Activated T-helper 1 cell treated with anti-CD3 and anti-CD28 coated beads, Interleukin-12 subunit alpha, Interleukin-12 subunit beta, Interleukin-2, Interleukin-4 antibody, amounts not matched to agents 30 ng/mL and 10 ng/mL and 1 ng/mL, durations not matched to agents 14 hours and 24 hours and 36 hours (primary cell): ENCODE measurements around the gene MAZ. TPM values are rescaled to one million over a fixed set of nuclear protein-coding genes. Genes with fewer than 3 reads are reported as not detected.
"Not testable (repeated sequence)": the region's sequence is repeated elsewhere in the genome, so short reads cannot be mapped to it uniquely, and the experiment has no call there.

Source experiments
- DNase-seq: peaks from one replicate; pipeline ENCODE4 v3.0.0; 2021; ENCODE audit warnings: low spot score
- H3K27ac Mint-ChIP-seq: one replicate; pipeline ENCODE4 v1.8.0; 2021; ENCODE audit warnings: mild to moderate bottlenecking, mixed read lengths
- H3K27me3 Mint-ChIP-seq: one replicate; pipeline ENCODE4 v1.8.0; 2022; ENCODE audit warnings: mild to moderate bottlenecking, moderate library complexity, mixed read lengths; ENCODE audit not compliant: insufficient read depth
- H3K36me3 Mint-ChIP-seq: one replicate; pipeline ENCODE4 v1.8.0; 2021; ENCODE audit warnings: low read depth, mixed read lengths
- H3K4me1 Mint-ChIP-seq: one replicate; pipeline ENCODE4 v1.8.0; 2021; ENCODE audit warnings: low read depth, mixed read lengths
- H3K4me3 Mint-ChIP-seq: one replicate; pipeline ENCODE4 v1.8.0; 2021; ENCODE audit warnings: mild to moderate bottlenecking, moderate library complexity, mixed read lengths
- H3K9me3 Mint-ChIP-seq: one replicate; pipeline ENCODE4 v1.8.0; 2021; ENCODE audit warnings: mixed read lengths
- intact Hi-C: fragments of 100-400 bp; cut with micrococcal nuclease; formaldehyde crosslinking; loops from one replicate; pipeline ENCODE4 v1.15.1; 2024
- total RNA-seq: library from RNA; stranded (reverse); gene quantifications from 2 replicates; pipeline ENCODE4 v1.2.3, GENCODE V29; 2022

The MAZ gene
- total RNA-seq, 1 donor from 2014 or later: 380 TPM

DNA sequence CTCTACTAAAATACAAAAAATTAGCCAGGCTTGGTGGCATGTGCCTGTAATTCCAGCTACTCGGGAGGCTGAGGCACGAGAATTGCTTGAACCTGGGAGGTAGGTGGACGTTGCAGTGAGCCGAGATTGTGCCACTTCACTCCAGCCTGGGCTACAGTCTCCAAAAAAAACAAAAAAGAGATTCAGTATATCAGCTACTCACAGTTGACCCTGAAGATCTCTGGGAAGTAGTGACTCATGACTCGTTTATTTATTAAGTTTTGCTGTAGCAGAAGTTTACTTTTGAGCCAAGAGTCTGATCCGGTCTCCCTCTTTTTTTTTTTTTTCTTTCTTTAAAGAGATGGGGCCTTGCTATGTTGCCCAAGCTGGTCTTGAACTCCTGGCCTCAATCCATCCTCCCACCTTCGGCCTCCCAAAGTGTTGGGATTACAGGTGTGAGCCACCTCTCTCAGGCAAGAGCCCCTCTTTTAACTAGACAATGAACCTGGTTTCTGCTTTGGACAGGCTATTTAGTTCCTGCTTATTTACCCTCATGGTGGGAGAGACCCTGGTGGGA, 18.3 kb downstream of the MAZ start:
- H3K36me3 Mint-ChIP-seq: peaks cover 17% of the 10 kb centered on the region
- no peaks in the 10 kb centered on the region for H3K27me3 Mint-ChIP-seq
- peak overlapping the region; percentile 68 for H3K4me3 Mint-ChIP-seq
- peak overlapping the region; percentile 85 for H3K27ac Mint-ChIP-seq
- DNase-seq: no peak
- H3K4me1 Mint-ChIP-seq: peaks cover 48% of the 10 kb centered on the region
- H3K9me3 Mint-ChIP-seq: no peaks in the 10 kb centered on the region
- intact Hi-C loops: loop anchor here (1.0 to 10.0 kb wide), 6 partner anchors 16 to 828 kb away; partner anchors contain the start of genes C16orf54, C16orf92, KCTD13 and PRR14

DNA sequence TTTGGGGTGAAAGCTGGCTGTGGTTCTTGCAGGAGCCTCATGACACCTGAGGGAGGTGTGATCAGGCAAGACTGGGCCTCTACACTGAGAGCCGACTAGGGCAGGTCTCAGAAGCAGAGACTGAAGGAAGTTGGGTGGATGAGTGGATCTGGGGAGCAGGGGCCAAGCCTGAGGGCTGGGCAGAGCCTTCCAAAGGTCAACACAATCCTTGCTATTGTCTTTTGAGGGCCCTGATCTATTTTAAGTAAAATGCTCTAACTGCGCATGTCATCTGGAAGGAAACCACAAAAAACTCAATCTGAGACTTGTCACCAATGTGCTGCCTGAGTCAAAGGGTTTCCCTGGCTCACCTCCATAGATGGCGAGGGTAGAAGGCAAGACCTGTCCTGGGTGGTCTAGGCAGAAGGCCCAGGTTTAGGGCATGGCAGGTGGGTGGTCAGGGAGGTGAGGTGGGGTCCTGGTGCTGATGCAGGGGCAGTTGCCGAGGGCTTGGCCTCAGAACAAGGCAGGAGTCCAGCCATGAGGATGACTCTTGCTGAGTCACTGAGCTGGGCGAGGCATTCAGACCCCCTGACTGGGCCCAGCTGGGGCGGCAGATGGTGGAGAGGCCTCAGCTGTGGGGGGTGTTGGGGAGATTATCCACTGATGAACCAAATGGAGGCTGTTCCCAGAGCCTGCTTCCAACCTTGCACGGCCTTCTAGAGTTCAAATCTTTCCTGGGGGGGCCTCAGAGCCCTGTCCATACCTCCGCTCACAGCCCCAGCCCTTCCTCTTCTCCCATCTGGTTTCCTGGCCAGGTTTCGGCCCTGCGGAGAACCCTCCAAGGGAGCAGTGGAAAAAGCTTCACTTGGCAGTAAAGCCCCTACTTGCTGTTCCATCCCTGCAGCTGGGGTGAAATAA, 19.1 kb downstream of the MAZ start:
- Mint-ChIP-seq H3K4me1 (peaks cover 42% of the 10 kb centered on the region), H3K4me3 (peak overlapping the region; percentile 68), H3K36me3 (peaks cover 14% of the 10 kb centered on the region), H3K27me3 (no peaks in the 10 kb centered on the region), H3K27ac (peak overlapping the region; percentile 85), H3K9me3 (no peaks in the 10 kb centered on the region)
- peak; percentile 50 for DNase-seq
- intact Hi-C loops: loop anchor here (1.0 to 10.0 kb wide), 5 partner anchors 17 to 827 kb away; partner anchors contain the start of genes C16orf54, KCTD13 and PRR14

DNA sequence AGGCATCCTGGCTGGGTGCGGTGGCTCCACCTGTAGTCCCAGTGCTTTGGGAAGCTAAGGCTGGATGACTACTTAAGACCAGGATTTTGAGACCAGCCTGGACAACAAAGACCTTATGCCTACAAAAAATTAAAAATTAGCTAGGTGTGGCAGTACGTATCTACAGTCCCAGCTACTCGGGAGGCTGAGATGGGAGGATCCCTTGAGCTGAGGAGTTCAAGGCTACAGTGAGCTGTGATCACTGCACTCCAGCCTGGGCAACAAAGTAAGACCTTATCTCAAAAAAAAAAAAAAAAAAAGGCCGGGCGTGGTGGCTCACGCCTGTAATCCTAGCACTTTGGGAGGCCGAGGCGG, 20.0 kb downstream of the MAZ start:
- Mint-ChIP-seq H3K4me3 (peak overlapping the region; percentile 77), H3K27me3 (no peaks in the 10 kb centered on the region), H3K27ac (peak overlapping the region; percentile 89), H3K9me3 (no peaks in the 10 kb centered on the region), H3K36me3 (peaks cover 17% of the 10 kb centered on the region), H3K4me1 (peaks cover 42% of the 10 kb centered on the region)
- intact Hi-C loops: loop anchor here (5.0 to 10.0 kb wide), 3 partner anchors 79 to 826 kb away; partner anchors contain the start of genes C16orf54 and PRR14
- DNase-seq: no peak

DNA sequence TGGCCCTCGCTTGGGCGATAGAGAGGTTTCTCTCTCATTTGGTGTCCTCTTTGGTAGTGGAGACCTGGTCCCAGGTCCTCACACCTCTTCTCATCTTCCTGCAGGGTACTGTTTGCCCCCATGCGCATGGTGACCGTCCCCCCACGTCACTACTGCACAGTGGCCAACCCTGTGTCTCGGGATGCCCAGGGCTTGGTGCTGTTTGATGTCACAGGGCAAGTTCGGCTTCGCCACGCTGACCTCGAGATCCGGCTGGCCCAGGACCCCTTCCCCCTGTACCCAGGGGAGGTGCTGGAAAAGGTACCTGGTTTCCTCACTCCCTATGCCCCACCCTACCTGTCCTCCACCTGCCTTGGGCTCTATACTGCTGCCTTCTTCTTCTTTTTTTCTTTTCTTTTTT, 24.4 kb downstream of the MAZ start:
- Mint-ChIP-seq H3K36me3 (peaks cover 34% of the 10 kb centered on the region), H3K4me3 (no peak overlapping the region), H3K27me3 (no peaks in the 10 kb centered on the region), H3K4me1 (peaks cover 27% of the 10 kb centered on the region), H3K9me3 (no peaks in the 10 kb centered on the region), H3K27ac (no peak overlapping the region)
- no peak for DNase-seq
- intact Hi-C loops: no loop called here

DNA sequence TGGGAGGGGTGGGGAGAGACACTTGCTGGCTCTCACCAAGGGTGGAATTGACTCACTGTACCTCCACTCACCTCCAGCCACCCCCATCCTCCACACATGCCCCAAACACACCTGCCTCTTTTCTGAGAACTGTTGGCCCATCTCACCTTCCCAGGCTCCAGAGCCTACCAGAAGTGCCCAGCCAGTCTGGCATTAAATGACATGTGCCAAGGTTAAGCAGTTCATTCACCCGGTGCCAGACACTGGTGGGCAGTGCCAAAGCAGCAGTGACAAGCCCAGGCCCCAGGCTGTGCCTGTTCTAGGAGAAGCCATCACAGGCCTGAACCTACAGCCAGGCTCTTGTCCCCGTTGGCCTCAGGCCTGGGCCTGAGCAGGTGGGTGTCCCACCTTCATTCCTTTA, 25.2 kb downstream of the MAZ start:
- intact Hi-C loops: no loop called here
- Mint-ChIP-seq H3K36me3 (peaks cover 37% of the 10 kb centered on the region), H3K27me3 (no peaks in the 10 kb centered on the region), H3K4me1 (peaks cover 20% of the 10 kb centered on the region), H3K4me3 (no peak overlapping the region), H3K27ac (no peak overlapping the region), H3K9me3 (no peaks in the 10 kb centered on the region)
- no peak for DNase-seq

DNA sequence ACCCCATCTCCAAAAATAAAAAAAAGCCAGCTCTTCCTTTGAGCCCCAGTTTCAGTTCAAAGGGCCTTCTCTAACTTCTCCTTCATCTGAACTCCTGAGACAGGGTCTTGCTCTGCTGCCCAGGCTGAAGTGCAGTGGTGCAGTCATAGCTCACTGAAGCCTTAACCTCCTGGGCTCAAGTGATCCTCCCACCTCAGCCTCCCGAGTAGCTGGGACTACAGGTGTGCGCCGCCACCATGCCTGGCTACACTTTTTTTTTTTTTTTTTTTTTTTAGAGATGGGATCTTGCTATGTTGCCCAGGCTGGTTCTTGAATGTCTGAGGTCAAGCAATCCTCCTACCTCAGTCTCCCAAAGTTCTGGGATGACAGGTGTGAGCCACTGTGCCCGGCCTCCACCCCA, 26.9 kb downstream of the MAZ start:
- intact Hi-C loops, H3K4me1 Mint-ChIP-seq, DNase-seq, H3K9me3 Mint-ChIP-seq, H3K27me3 Mint-ChIP-seq, H3K4me3 Mint-ChIP-seq, H3K27ac Mint-ChIP-seq: not testable (repeated sequence)
- H3K36me3 Mint-ChIP-seq: peaks cover 39% of the 10 kb centered on the region

DNA sequence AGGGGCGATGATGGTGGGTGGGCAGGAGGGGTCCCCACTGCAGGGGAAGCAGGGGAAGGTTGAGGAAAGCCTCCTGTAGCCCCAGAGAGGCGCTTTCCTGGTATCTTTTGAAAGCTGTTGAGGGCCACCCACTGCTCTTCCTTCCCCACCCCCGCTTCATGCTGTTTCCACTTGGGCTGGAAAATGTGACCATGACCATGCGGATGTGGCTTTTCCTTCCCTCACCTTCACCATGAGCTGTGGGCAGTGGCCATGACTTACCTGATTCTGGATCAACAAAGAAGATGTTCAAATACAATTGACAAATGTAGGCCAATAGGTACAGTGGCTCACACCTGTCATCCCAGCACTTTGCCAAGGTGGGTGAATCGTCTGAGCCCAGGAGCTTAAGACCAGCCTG, 27.8 kb downstream of the MAZ start:
- no peak for DNase-seq
- Mint-ChIP-seq H3K27ac (peak overlapping the region; percentile 83), H3K9me3 (no peaks in the 10 kb centered on the region), H3K27me3 (no peaks in the 10 kb centered on the region), H3K36me3 (peaks cover 39% of the 10 kb centered on the region), H3K4me3 (no peak overlapping the region), H3K4me1 (peaks cover 8% of the 10 kb centered on the region)
- intact Hi-C loops: no loop called here

DNA sequence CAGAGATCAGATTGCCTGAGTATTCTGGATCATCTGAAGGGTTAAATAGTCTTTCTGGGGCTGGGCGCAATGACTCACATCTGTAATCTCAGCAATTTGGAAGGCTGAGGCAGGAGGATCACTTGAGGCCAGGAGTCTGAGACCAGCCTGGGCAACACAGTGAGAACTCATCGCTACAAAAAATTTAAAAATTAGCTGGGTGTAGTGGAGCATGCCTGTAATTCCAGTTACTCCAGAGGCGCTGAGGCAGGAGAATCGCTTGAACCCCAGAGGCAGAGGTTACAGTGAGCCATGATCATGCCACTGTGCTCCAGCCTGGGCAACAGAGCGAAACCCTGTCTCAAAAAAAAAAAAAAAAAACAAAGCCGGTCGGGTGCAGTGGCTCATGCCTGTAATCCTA, 29.6 kb downstream of the MAZ start:
- Mint-ChIP-seq H3K27ac (no peak overlapping the region), H3K4me1 (peaks cover 8% of the 10 kb centered on the region), H3K4me3 (no peak overlapping the region), H3K27me3 (no peaks in the 10 kb centered on the region), H3K9me3 (no peaks in the 10 kb centered on the region), H3K36me3 (peaks cover 47% of the 10 kb centered on the region)
- intact Hi-C loops: no loop called here
- DNase-seq: no peak

DNA sequence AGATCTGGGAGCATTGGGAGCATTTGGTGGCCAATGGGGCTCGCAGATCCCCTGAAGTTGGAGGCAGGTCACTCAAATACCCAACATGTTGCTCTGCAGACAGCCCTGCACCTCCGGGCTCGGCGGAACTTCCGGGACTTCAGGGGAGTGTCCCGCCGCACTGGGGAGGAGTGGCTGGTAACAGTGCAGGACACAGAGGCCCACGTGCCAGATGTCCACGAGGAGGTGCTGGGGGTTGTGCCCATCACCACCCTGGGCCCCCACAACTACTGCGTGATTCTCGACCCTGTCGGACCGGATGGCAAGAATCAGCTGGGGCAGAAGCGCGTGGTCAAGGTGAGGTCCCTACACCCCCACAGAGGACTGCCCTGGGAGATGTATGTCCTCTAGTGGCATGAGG, 30.3 kb downstream of the MAZ start:
- Mint-ChIP-seq H3K27me3 (no peaks in the 10 kb centered on the region), H3K27ac (no peak overlapping the region), H3K4me1 (peaks cover 8% of the 10 kb centered on the region), H3K36me3 (peaks cover 43% of the 10 kb centered on the region), H3K4me3 (no peak overlapping the region), H3K9me3 (no peaks in the 10 kb centered on the region)
- intact Hi-C loops: no loop called here
- no peak for DNase-seq

DNA sequence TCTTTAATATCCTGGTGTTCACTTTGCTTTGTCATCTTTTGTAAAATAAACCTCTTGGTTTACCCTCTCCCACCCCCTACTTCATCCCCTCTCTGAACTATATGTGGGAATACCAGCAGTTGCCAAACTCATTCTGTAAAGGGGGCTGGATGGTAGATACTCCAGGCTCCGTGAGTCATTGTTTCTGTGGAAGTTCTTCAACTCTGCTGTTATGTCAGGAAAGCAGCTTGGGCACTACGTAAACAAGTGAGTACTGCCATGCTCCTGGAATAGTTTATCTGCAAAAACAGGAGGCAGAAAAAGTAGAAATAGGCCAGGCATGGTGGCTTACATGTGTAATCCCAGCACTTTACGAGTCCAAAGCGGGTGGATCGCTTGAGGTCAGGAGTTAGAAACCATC, 31.5 kb downstream of the MAZ start:
- Mint-ChIP-seq H3K27me3 (no peaks in the 10 kb centered on the region), H3K27ac (no peak overlapping the region), H3K4me3 (no peak overlapping the region), H3K4me1 (peaks cover 8% of the 10 kb centered on the region), H3K9me3 (no peaks in the 10 kb centered on the region), H3K36me3 (peaks cover 37% of the 10 kb centered on the region)
- intact Hi-C loops: no loop called here
- no peak for DNase-seq

DNA sequence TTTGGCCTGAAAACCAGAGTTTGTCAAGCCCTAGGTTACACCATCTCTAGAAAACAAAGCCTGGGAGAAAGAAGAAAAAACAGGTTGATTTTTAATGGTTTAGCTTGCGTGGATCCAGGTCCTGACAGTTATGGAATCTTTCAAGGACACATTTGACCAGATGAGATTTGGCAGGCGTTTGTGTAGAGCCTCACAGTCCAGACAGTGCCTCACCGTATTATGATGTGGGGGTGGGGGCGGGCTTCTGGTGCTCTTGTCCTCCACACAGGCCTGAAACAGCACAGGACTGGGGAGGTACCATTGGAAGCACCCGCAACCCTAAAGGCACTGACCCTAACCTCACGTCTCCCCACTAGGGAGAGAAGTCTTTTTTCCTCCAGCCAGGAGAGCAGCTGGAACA, 33.5 kb downstream of the MAZ start:
- DNase-seq: no peak
- no peak overlapping the region for H3K4me3 Mint-ChIP-seq
- intact Hi-C loops: no loop called here
- no peaks in the 10 kb centered on the region for H3K27me3 Mint-ChIP-seq
- peaks cover 33% of the 10 kb centered on the region for H3K36me3 Mint-ChIP-seq
- peak overlapping the region; percentile 26 for H3K27ac Mint-ChIP-seq
- H3K9me3 Mint-ChIP-seq: no peaks in the 10 kb centered on the region
- no peaks in the 10 kb centered on the region for H3K4me1 Mint-ChIP-seq

DNA sequence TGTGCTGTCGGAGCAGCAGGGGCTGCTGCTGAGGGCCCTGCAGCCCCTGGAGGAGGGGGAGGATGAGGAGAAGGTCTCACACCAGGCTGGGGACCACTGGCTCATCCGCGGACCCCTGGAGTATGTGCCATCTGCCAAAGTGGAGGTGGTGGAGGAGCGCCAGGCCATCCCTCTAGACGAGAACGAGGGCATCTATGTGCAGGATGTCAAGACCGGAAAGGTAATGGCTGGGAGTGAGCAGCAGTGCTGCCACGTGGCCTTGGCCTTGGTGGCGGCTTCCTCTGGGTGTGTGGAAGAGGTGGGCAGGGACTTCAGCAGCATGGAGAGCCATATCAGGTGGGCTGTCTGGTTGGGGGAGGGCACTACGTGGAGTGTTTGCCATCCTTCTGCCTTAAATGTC, 33.9 kb downstream of the MAZ start:
- intact Hi-C loops: no loop called here
- DNase-seq: no peak
- no peaks in the 10 kb centered on the region for H3K4me1 Mint-ChIP-seq
- peaks cover 35% of the 10 kb centered on the region for H3K36me3 Mint-ChIP-seq
- no peaks in the 10 kb centered on the region for H3K27me3 Mint-ChIP-seq
- no peak overlapping the region for H3K27ac Mint-ChIP-seq
- no peaks in the 10 kb centered on the region for H3K9me3 Mint-ChIP-seq
- no peak overlapping the region for H3K4me3 Mint-ChIP-seq

DNA sequence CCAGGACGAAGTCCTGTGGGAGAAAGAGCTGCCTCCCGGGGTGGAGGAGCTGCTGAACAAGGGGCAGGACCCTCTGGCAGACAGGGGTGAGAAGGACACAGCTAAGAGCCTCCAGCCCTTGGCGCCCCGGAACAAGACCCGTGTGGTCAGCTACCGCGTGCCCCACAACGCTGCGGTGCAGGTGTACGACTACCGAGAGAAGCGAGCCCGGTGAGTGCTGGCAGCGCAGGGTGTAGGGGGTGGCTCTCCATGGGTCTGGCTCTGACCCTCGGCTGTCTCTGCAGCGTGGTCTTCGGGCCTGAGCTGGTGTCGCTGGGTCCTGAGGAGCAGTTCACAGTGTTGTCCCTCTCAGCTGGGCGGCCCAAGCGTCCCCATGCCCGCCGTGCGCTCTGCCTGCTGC, 35.3 kb downstream of the MAZ start:
- Mint-ChIP-seq H3K9me3 (no peaks in the 10 kb centered on the region), H3K27ac (no peak overlapping the region), H3K4me1 (no peaks in the 10 kb centered on the region), H3K4me3 (no peak overlapping the region), H3K27me3 (no peaks in the 10 kb centered on the region), H3K36me3 (peaks cover 33% of the 10 kb centered on the region)
- intact Hi-C loops: no loop called here
- DNase-seq: no peak
